ENCODE measurements around the gene RANGRF.

Gene RANGRF

DNA sequence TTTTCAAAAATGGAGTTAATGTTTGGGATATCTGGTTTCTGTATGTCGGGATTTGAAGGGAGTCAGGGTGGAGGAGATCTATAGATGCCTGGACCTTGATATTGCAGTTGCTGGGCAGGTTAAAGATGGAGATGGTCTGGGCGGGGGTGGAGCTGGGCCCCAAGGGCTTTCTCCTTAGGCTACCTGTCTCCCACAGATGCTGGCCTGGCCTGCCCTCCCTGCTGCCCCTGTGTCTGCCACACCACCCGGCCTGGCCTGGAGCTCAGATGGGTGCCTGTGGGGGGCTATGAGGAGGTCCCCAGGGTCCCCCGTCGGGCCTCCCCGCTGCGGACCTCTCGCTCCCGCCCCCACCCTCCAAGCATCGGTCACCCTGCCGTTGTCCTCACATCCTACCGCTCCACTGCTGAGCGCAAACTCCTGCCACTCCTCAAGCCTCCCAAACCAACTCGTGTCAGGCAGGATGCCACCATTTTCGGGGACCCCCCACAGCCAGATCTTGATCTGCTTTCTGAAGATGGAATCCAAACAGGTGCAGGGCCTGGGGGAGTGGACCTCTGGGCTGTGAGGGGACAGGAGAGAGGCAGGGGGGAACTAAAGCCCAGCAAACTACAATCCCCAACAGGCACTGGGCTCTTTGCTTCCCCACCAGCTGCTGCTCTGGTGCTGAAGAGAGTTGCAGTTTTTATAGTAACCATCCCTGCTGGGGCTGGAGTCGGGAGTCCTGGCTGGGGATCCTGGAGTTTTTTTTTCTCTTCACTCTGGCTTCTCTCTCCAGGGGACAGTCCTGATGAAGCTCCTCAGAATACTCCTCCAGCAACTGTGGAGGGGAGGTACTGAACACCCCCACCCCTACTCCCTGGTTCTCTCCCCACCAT is 24.5 kb downstream of the RANGRF start:
- no peak overlapping the region for H3K4me3 ChIP-seq (ENCODE audit: low read length)
- TF ChIP-seq, protein P1, sequence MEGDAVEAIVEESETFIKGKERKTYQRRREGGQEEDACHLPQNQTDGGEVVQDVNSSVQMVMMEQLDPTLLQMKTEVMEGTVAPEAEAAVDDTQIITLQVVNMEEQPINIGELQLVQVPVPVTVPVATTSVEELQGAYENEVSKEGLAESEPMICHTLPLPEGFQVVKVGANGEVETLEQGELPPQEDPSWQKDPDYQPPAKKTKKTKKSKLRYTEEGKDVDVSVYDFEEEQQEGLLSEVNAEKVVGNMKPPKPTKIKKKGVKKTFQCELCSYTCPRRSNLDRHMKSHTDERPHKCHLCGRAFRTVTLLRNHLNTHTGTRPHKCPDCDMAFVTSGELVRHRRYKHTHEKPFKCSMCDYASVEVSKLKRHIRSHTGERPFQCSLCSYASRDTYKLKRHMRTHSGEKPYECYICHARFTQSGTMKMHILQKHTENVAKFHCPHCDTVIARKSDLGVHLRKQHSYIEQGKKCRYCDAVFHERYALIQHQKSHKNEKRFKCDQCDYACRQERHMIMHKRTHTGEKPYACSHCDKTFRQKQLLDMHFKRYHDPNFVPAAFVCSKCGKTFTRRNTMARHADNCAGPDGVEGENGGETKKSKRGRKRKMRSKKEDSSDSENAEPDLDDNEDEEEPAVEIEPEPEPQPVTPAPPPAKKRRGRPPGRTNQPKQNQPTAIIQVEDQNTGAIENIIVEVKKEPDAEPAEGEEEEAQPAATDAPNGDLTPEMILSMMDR (IDR thresholded peaks at IDR 0.05; ENCODE audit: insufficient read depth, low read depth, low read length, missing control alignments): no peak
- no peak for DNase-seq (ENCODE audit: low read depth)

DNA sequence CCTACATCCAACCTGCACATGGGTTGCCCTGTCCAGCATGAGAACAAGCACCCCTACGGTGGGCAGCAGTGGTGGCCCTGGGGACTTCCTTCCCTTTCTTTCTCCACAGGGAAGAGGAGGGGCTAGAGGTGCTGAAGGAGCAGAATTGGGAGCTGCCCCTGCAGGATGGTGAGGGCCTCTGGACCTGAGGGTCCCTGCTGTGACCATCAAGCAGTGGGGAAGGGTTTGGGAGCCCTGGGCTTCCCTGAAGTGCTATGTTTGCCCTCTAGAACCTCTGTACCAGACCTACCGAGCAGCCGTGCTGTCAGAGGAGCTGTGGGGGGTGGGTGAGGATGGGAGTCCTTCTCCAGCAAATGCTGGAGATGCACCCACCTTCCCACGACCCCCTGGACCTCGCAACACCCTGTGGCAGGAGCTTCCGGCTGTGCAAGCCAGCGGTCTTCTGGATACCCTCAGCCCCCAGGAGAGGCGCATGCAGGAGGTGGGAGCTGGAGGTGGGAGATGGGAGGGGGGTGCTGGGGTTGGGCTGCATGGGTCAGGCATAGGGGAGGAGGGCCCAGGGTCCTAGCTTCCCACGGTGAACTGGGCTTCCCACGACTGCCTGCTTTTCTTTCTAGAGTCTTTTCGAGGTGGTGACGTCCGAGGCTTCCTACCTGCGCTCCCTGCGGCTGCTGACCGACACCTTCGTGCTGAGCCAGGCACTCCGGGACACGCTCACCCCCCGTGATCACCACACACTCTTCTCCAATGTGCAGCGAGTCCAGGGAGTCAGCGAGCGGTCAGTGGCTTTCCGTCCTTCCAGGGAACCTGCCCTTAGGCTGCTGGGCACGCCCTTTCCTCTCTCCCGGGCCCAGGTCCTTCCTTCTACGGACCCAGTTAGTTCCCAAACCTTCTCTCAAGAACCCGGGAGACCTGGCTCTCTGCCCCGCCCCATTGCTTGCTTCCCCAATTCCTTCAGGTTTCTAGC is 26.6 kb downstream of the RANGRF start:
- TF ChIP-seq, protein P1 (IDR thresholded peaks at IDR 0.05; ENCODE audit: insufficient read depth, low read depth, low read length, missing control alignments): no peak
- DNase-seq (ENCODE audit: low read depth): no peak
- H3K4me3 ChIP-seq (ENCODE audit: low read length): no peak overlapping the region

DNA sequence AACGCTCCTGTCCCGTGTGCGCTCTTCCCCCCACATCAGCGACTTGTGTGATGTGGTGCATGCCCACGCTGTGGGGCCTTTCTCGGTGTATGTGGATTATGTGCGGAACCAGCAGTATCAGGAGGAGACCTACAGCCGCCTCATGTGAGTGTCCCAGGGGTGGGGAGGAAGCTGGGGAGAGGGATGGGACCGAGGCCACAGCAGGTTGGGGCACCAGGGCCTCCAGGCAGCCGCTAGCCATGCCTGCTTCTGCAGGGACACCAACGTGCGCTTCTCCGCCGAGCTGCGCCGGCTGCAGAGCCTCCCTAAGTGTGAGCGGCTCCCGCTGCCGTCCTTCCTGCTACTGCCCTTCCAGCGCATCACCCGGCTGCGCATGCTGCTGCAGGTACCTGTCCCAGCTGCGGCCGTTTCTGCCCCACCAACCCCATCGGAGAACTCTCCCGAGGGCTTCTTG is 27.3 kb downstream of the RANGRF start:
- H3K4me3 ChIP-seq (ENCODE audit: low read length): no peak overlapping the region
- TF ChIP-seq, protein P1 (IDR thresholded peaks at IDR 0.05; ENCODE audit: insufficient read depth, low read depth, low read length, missing control alignments): no peak
- peak; percentile 24 for DNase-seq (ENCODE audit: low read depth)

DNA sequence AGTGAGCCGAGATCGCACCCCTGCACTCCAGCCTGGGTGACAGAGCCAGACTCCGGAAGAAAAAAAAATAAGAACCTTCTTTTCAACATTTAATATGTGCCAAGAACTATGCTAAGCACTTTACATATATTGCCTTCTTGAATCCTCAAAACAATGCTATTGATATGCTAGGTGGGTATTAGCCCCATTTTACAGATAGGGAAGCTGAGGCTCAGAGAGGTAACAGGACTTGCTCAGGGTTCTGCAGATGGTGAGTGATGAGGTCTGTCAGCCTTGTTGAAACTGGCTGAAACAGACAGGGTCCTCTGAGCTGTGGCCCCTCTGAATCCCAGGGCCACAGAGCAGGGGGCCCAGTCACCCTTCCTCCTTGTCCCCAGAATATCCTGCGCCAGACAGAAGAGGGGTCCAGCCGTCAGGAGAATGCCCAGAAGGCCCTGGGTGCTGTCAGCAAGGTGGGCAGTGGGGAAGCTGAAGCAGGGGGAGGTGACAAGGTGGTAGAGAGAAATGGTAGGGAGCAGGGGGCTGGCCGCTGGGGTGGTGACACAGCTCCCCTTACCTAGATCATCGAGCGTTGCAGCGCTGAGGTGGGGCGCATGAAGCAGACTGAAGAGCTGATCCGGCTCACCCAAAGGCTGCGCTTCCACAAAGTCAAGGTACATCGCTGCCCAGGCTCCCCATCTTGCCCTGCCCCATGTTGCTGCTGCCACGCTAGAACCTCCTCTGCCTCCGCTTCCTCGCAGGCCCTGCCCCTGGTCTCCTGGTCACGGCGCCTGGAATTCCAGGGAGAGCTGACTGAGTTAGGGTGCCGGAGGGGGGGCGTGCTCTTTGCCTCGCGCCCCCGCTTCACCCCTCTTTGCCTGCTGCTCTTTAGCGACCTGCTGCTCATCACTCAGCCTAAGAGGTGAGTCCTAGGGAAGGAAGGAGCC is 29.8 kb downstream of the RANGRF start:
- TF ChIP-seq, protein P1 (IDR thresholded peaks at IDR 0.05; ENCODE audit: insufficient read depth, low read depth, low read length, missing control alignments): no peak
- DNase-seq (ENCODE audit: low read depth): no peak
- H3K4me3 ChIP-seq (ENCODE audit: low read length): no peak overlapping the region

DNA sequence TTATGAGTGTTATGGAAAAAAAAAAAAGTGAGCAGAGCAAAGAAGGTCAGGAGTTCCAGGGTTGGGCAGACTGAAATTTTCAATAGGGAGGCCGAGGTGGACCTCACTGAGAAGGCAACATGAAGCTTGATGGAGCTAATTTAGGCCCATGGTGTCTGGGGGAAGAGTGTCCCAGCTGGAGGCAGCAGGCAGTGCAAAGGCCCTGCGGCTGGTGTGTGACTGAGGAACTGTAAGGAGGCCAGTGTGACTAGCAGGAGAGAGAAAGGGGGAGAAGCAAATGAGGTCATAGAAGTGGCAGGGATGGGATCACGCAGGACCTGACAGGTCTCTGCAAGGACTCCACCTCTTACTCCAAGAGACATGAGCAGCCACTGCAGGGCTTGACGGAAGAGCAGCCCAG is 31.8 kb downstream of the RANGRF start:
- H3K4me3 ChIP-seq (ENCODE audit: low read length): no peak overlapping the region
- no peak for DNase-seq (ENCODE audit: low read depth)
- TF ChIP-seq, protein P1 (IDR thresholded peaks at IDR 0.05; ENCODE audit: insufficient read depth, low read depth, low read length, missing control alignments): no peak

DNA sequence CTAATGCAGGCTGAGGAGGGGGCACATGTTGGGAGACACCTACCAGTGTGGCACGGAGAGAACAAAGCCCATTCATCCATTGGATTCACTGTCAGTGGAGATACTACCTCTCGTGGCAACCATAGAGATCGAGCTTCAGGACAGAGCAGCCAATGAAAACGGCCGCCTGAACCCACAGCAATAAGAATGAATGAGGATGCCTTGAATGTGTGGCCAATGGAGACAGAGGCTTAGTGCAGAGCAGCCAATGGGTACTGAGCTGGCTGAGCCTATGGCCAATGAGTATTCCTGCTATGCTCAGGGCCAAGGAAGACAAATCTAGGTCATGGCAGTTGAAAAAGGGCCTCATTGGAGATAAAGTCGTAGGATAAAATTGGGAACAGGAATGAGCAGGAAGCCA is 32.5 kb downstream of the RANGRF start:
- TF ChIP-seq, protein P1 (IDR thresholded peaks at IDR 0.05; ENCODE audit: insufficient read depth, low read depth, low read length, missing control alignments): no peak
- no peak overlapping the region for H3K4me3 ChIP-seq (ENCODE audit: low read length)
- no peak for DNase-seq (ENCODE audit: low read depth)
